ENCODE measurements around the gene PC.
"Not testable (repeated sequence)": the region's sequence is repeated elsewhere in the genome, so short reads cannot be mapped to it uniquely, and the experiment has no call there.

Gene PC

GRCh38 chr11:66834539-66834845, 123.7 kb downstream of the PC start:
- no peak for DNase-seq

- not testable (repeated sequence) for DNase-seq
Observed at GRCh38 chr11:66824573-66824972, 133.6 kb downstream of the PC start.

- no peak for DNase-seq
Observed at GRCh38 chr11:66823700-66824099, 134.5 kb downstream of the PC start.

- no peak for DNase-seq
Observed at GRCh38 chr11:66820901-66821300, 137.3 kb downstream of the PC start.

GRCh38 chr11:66820381-66820780, 137.8 kb downstream of the PC start:
- no peak for DNase-seq

- DNase-seq = no peak
Observed at GRCh38 chr11:66818231-66818955, 139.8 kb downstream of the PC start.

GRCh38 chr11:66815646-66816045, 142.5 kb downstream of the PC start:
- no peak for DNase-seq

- no peak for DNase-seq
Observed at GRCh38 chr11:66814678-66815077, 143.5 kb downstream of the PC start.

GRCh38 chr11:66810576-66811185, 147.5 kb downstream of the PC start:
- DNase-seq = no peak

GRCh38 chr11:66809592-66809991, 148.6 kb downstream of the PC start:
- DNase-seq = no peak

GRCh38 chr11:66800720-66801428, 157.3 kb downstream of the PC start:
- no peak for DNase-seq

GRCh38 chr11:66799815-66800214, 158.4 kb downstream of the PC start:
- DNase-seq = not testable (repeated sequence)

Data from activated CD4-positive, CD25-positive, alpha-beta regulatory T cell treated with anti-CD3 and anti-CD28 coated beads, Interleukin-2, amount 50 U/mL, for 72 hours (primary cell).